Chondrocyte (in vitro differentiated cells): Measurements from ENCODE around the gene C9orf85. TPM values are rescaled to one million over a fixed set of nuclear protein-coding genes. Genes with fewer than 3 reads are reported as not detected.

Experiments used
- DNase-seq: peaks from one replicate; pipeline ENCODE4 v3.0.0; 2021; ENCODE audit warnings: mixed read lengths, low spot score
- H3K27ac Mint-ChIP-seq: one replicate; pipeline ENCODE4 v1.8.0; 2021; ENCODE audit warnings: mild to moderate bottlenecking, moderate library complexity, mixed read lengths; ENCODE audit not compliant: unreplicated experiment
- H3K27me3 Mint-ChIP-seq: 2 replicates; pipeline ENCODE4 v1.8.0; 2021; ENCODE audit warnings: low read depth, mixed read lengths
- H3K36me3 Mint-ChIP-seq: 2 replicates; pipeline ENCODE4 v1.8.0; 2021; ENCODE audit warnings: low read depth, mixed read lengths
- H3K4me1 Mint-ChIP-seq: 2 replicates; pipeline ENCODE4 v1.8.0; 2021; ENCODE audit warnings: low read depth, mild to moderate bottlenecking, mixed read lengths
- H3K4me3 Mint-ChIP-seq: one replicate; pipeline ENCODE4 v1.8.0; 2021; ENCODE audit warnings: mild to moderate bottlenecking, moderate library complexity, mixed read lengths; ENCODE audit not compliant: unreplicated experiment
- H3K9me3 Mint-ChIP-seq: 2 replicates; pipeline ENCODE4 v1.8.0; 2021; ENCODE audit warnings: low read depth, mixed read lengths
- total RNA-seq: library from RNA; stranded (reverse); gene quantifications from 3 replicates; pipeline ENCODE4 v1.2.1, GENCODE V29; 2021
- TF ChIP-seq, protein P1 (sequence below): fragments of 200-600 bp; sonication (generic); IDR thresholded peaks from 2 replicates; pipeline ENCODE4 v1.5.0; 2021; ENCODE audit warnings: antibody characterized with exemption, mild to moderate bottlenecking, moderate library complexity

Gene C9orf85
- total RNA-seq, 1 donor from 2014 or later: 8.5 TPM

DNA sequence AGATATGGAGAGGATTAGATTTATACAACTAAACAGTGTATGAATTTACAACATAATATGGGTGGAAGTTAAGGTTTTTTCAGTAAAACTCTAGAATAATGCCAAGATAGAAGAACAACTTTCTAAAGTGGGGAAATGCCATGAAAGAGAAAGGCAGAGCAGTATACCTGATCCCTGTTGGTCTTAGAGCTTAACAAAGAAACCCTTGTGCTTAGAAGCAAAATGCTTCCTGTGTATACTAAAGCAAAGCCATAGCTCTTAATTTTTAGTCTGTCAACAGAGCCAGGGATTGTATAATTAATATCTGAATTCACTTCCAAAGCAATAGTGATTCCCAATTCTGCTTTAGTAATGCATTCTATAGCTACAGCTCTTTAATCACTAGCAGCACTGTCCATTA is 14.4 kb downstream of the C9orf85 start:
- H3K4me1 Mint-ChIP-seq: peaks cover 40% of the 10 kb centered on the region
- H3K36me3 Mint-ChIP-seq: peaks cover 3% of the 10 kb centered on the region
- no peaks in the 10 kb centered on the region for H3K9me3 Mint-ChIP-seq
- H3K4me3 Mint-ChIP-seq: no peak overlapping the region
- no peak overlapping the region for H3K27ac Mint-ChIP-seq
- no peaks in the 10 kb centered on the region for H3K27me3 Mint-ChIP-seq
- TF ChIP-seq, protein P1, sequence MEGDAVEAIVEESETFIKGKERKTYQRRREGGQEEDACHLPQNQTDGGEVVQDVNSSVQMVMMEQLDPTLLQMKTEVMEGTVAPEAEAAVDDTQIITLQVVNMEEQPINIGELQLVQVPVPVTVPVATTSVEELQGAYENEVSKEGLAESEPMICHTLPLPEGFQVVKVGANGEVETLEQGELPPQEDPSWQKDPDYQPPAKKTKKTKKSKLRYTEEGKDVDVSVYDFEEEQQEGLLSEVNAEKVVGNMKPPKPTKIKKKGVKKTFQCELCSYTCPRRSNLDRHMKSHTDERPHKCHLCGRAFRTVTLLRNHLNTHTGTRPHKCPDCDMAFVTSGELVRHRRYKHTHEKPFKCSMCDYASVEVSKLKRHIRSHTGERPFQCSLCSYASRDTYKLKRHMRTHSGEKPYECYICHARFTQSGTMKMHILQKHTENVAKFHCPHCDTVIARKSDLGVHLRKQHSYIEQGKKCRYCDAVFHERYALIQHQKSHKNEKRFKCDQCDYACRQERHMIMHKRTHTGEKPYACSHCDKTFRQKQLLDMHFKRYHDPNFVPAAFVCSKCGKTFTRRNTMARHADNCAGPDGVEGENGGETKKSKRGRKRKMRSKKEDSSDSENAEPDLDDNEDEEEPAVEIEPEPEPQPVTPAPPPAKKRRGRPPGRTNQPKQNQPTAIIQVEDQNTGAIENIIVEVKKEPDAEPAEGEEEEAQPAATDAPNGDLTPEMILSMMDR: no peak
- no peak for DNase-seq

DNA sequence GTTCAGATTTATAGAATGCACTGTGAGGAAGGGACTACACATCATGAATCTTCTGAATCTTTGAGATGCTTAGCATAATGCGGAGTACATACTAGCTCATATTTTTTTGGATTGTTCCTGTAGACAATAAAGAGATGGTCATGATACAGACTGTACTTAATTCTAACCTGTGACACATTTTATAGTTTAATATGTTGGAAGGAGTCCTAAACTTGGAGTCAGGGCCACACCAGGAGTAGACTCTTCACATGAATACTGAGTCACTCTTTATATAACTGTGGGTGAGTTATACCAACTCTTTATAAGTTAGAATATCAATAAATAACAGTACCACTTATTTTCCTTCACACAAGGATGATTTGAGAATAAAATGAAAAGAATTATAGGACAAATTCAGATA is 16.9 kb downstream of the C9orf85 start:
- H3K36me3 Mint-ChIP-seq: no peaks in the 10 kb centered on the region
- no peak overlapping the region for H3K27ac Mint-ChIP-seq
- H3K4me1 Mint-ChIP-seq: peaks cover 41% of the 10 kb centered on the region
- no peak overlapping the region for H3K4me3 Mint-ChIP-seq
- H3K27me3 Mint-ChIP-seq: no peaks in the 10 kb centered on the region
- peaks cover 5% of the 10 kb centered on the region for H3K9me3 Mint-ChIP-seq
- no peak for DNase-seq
- TF ChIP-seq, protein P1: no peak

DNA sequence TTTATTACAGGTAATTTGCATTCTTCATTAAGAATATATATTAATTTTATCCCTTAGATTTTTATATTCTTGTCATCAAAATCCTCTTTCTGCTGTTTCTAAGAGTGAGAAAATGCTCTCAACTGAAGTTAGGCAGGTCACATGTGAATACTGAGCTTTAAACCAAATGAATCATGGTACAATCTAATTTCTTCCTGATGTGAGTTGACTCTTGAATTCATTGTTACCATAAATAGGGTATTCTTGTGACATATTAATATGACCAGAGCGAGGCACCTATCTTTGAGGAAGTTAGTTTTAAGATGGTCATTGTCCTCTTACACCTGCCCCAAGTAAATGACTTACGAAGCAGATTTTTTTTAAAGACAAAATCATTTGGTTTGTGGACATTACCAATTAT is 17.4 kb downstream of the C9orf85 start:
- Mint-ChIP-seq H3K27me3 (no peaks in the 10 kb centered on the region), H3K36me3 (no peaks in the 10 kb centered on the region), H3K4me3 (no peak overlapping the region), H3K27ac (no peak overlapping the region), H3K9me3 (peaks cover 5% of the 10 kb centered on the region), H3K4me1 (peaks cover 39% of the 10 kb centered on the region)
- TF ChIP-seq, protein P1: no peak
- DNase-seq: no peak

DNA sequence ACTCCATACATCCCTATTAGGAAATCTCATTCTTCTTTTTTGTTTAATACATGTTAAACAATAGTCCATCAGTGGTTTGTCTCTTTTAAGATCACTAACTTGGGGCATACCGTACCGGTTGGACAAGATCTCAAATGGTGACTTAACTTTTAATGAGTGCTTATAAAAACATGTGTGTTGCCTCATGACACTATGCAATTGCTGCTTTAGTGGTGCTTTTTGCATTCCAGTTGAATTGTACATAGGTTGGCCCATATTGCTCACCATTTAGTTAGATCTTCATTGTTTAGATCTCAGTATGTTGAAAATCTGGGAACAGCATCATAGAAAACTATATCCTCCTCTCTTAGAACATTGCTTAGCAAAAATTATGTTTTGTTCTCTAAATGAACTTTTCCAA is 17.8 kb downstream of the C9orf85 start:
- Mint-ChIP-seq H3K36me3 (no peaks in the 10 kb centered on the region), H3K4me3 (no peak overlapping the region), H3K27ac (no peak overlapping the region), H3K9me3 (peaks cover 5% of the 10 kb centered on the region), H3K4me1 (peaks cover 35% of the 10 kb centered on the region), H3K27me3 (no peaks in the 10 kb centered on the region)
- no peak for DNase-seq
- TF ChIP-seq, protein P1: no peak

DNA sequence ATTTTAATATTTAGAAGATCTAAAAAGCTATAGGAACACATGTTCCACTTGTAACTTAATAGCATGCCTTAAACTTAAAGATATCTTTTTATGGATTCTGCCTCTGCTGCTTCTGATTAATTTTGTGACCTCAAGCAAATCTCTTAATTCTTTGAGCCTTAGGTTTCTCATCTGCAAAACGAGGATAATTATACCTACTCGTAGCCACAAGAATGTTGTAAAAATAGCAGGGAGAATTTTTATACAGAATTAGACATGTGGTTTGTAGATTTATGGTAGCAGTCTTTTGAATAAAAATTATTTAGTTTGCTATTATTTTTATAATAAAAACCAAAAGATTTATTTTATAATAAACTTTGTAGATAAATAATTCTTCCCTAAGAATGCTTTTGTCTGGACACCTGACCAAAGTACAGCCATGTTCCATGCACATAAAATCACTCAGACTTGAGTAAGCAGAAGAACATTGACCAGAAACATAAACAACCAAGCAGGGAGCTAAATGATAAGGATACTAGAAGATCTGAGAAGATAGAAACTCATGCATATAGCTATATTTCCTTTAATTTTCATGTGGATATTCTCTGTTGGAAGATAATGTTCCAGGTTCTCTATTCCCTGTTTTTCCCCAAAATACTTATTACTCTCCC is 18.5 kb downstream of the C9orf85 start:
- DNase-seq: no peak
- no peak overlapping the region for H3K4me3 Mint-ChIP-seq
- H3K36me3 Mint-ChIP-seq: no peaks in the 10 kb centered on the region
- H3K27ac Mint-ChIP-seq: peak overlapping the region; percentile 42
- TF ChIP-seq, protein P1: no peak
- peaks cover 34% of the 10 kb centered on the region for H3K4me1 Mint-ChIP-seq
- peaks cover 5% of the 10 kb centered on the region for H3K9me3 Mint-ChIP-seq
- no peaks in the 10 kb centered on the region for H3K27me3 Mint-ChIP-seq
